Subcutaneous abdominal adipose tissue (tissue), 5 donors: ENCODE results near the gene GPR78.

Experiments
- H3K27ac ChIP-seq: one replicate; pipeline ENCODE4 v1.7.0; 2013; ENCODE audit warnings: low read depth, mild to moderate bottlenecking, inconsistent platforms, low read length, moderate library complexity
- H3K27me3 ChIP-seq, 5 donors: one replicate each; pipeline ENCODE4 v1.7.0; 2013; ENCODE audit warnings: low read length in 5 of 5, inconsistent platforms in 1 of 5; ENCODE audit not compliant: control insufficient read depth in 5 of 5, insufficient read depth in 4 of 5
- H3K36me3 ChIP-seq, 5 donors: one replicate each; pipeline ENCODE4 v1.7.0; 2013; ENCODE audit warnings: low read length in 5 of 5; ENCODE audit not compliant: control insufficient read depth in 5 of 5, insufficient read depth in 5 of 5
- H3K4me1 ChIP-seq, 5 donors: one replicate each; pipeline ENCODE4 v1.7.0; 2013; ENCODE audit warnings: low read length in 5 of 5, mild to moderate bottlenecking in 3 of 5, moderate library complexity in 1 of 5; ENCODE audit not compliant: control insufficient read depth in 5 of 5, insufficient read depth in 5 of 5
- H3K4me3 ChIP-seq, 5 donors: one replicate each; pipeline ENCODE4 v1.7.0; 2013; ENCODE audit warnings: low read length in 5 of 5, low read depth in 1 of 5
- H3K9ac ChIP-seq, 5 donors: one replicate each; pipeline ENCODE4 v1.7.0; 2013; ENCODE audit warnings: low read length in 5 of 5, mild to moderate bottlenecking in 4 of 5, moderate library complexity in 3 of 5
- H3K9me3 ChIP-seq, 5 donors: one replicate each; pipeline ENCODE4 v1.7.0; 2013; ENCODE audit warnings: low read length in 5 of 5; ENCODE audit not compliant: control insufficient read depth in 5 of 5
- donor health status: healthy.
- donor health status: healthy.
- donor health status: healthy.
- donor health status: healthy.
- donor health status: healthy.

GPR78 gene

DNA sequence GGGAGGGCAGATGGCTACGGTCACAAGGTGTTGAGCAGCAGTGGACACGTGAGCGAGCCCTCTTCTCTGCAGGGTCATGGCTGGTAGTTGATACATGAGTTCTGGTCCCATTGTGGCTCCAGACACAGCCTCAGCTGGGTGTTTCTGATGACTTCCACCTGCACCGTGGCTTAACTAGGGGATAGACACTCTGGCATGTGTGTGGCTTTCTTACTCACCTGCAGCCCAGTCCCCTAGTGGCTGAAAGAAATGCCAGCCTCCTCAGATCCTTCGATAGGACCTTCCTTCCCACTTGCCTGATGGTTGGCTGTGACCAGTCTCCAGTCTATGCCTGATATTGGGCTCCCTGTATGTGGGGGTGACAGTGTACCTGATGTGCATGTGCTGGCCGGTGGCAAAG lies 5.0 kb downstream of the GPR78 start:
- Histone ChIP-seq H3K9me3 (peaks cover 0 to 5% (median 0%) of the 10 kb centered on the region in 5 donors), H3K4me1 (peaks cover 0 to 8% (median 0%) of the 10 kb centered on the region in 5 donors), H3K36me3 (no peaks in the 10 kb centered on the region), H3K27me3 (peaks cover 19 to 58% (median 42%) of the 10 kb centered on the region in 5 donors), H3K27ac (no peak overlapping the region), H3K4me3 (no peak overlapping the region), H3K9ac (no peak overlapping the region)

GRCh38 chr4:8585721-8586212 lies 5.6 kb downstream of the GPR78 start:
- Histone ChIP-seq H3K9ac (no peak overlapping the region), H3K9me3 (peaks cover 0 to 5% (median 0%) of the 10 kb centered on the region in 5 donors), H3K4me3 (no peak overlapping the region), H3K4me1 (peaks cover 0 to 3% (median 0%) of the 10 kb centered on the region in 5 donors), H3K36me3 (no peaks in the 10 kb centered on the region), H3K27me3 (peaks cover 23 to 60% (median 42%) of the 10 kb centered on the region in 5 donors), H3K27ac (no peak overlapping the region)

DNA sequence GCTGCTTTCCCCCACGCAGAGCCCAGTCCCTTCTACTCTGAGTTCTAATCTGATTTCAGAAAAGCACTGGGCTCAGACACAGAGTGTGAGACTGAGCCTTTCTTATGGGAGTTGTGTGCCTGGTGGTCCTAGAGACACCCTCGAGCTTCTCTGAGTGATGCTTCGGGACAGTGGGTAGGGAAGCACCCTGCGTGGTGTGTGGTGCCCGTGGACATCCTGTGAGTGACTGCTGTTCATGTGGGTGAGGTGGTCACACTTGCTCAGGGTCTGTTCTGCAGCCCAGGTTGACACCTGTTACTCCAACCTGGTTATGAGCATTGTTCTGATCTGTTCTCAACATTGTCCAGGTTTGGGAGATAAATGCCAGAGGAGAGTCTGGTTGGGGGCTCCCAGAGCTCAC lies 6.1 kb downstream of the GPR78 start:
- Histone ChIP-seq H3K9me3 (peaks cover 0 to 1% (median 0%) of the 10 kb centered on the region in 5 donors), H3K27ac (no peak overlapping the region), H3K4me1 (no peaks in the 10 kb centered on the region), H3K36me3 (no peaks in the 10 kb centered on the region), H3K9ac (no peak overlapping the region), H3K27me3 (peaks cover 19 to 60% (median 41%) of the 10 kb centered on the region in 5 donors), H3K4me3 (no peak overlapping the region)

GRCh38 chr4:8586671-8587468 lies 6.7 kb downstream of the GPR78 start:
- Histone ChIP-seq H3K4me3 (no peak overlapping the region), H3K9me3 (no peaks in the 10 kb centered on the region), H3K27ac (no peak overlapping the region), H3K36me3 (no peaks in the 10 kb centered on the region), H3K4me1 (no peaks in the 10 kb centered on the region), H3K27me3 (peaks cover 18 to 64% (median 41%) of the 10 kb centered on the region in 5 donors), H3K9ac (no peak overlapping the region)

GRCh38 chr4:8587469-8588195 lies 7.4 kb downstream of the GPR78 start:
- H3K27me3 ChIP-seq: peaks cover 23 to 64% (median 48%) of the 10 kb centered on the region in 5 donors
- H3K9ac ChIP-seq: no peak overlapping the region
- peaks cover 0 to 4% (median 0%) of the 10 kb centered on the region in 5 donors for H3K4me1 ChIP-seq
- H3K27ac ChIP-seq: no peak overlapping the region
- H3K36me3 ChIP-seq: no peaks in the 10 kb centered on the region
- no peak overlapping the region for H3K4me3 ChIP-seq
- H3K9me3 ChIP-seq: no peaks in the 10 kb centered on the region

DNA sequence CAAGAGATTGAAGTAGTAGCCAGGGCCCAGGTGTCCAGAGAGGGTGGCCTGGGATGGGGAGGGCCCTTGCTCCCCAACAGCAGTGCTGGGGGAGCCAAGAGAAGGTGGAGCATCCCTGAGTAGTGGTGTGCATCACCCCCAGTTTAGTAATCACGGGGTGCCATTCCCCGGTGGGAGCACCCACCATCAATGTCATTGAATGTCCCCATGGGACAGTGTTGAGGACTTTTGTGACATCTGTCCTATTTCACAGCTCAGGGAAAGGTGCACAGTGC lies 7.9 kb downstream of the GPR78 start:
- no peak overlapping the region for H3K9ac ChIP-seq
- no peak overlapping the region for H3K4me3 ChIP-seq
- H3K27ac ChIP-seq: no peak overlapping the region
- H3K4me1 ChIP-seq: peaks cover 0 to 9% (median 4%) of the 10 kb centered on the region in 5 donors
- H3K9me3 ChIP-seq: no peaks in the 10 kb centered on the region
- peaks cover 22 to 67% (median 50%) of the 10 kb centered on the region in 5 donors for H3K27me3 ChIP-seq
- H3K36me3 ChIP-seq: no peaks in the 10 kb centered on the region

DNA sequence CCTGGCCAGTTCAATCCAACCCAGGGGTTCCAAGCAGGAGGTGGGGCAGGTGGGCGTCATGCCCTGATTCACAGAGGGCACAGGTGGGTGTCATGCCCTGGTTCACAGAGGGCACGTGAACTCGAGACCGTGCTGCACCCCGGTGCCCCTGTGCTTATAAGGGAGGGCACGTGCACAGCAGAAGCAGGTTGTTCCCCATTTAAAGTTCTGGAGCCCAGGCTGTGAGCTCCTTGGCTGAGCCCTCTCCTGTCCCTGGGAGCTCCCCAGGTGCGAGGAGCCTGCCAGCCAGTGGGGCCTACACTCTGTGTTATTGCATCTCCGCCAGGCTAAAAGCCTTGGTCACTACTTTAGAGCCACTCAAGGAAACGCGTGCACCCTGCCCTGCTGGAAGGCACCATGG lies 9.1 kb downstream of the GPR78 start:
- Histone ChIP-seq H3K27ac (no peak overlapping the region), H3K9me3 (no peaks in the 10 kb centered on the region), H3K4me1 (peaks cover 0 to 11% (median 6%) of the 10 kb centered on the region in 5 donors), H3K27me3 (peaks cover 27 to 79% (median 61%) of the 10 kb centered on the region in 5 donors), H3K36me3 (no peaks in the 10 kb centered on the region), H3K9ac (no peak overlapping the region), H3K4me3 (no peak overlapping the region)

- Histone ChIP-seq H3K4me1 (peaks cover 0 to 11% (median 6%) of the 10 kb centered on the region in 5 donors), H3K4me3 (no peak overlapping the region), H3K9ac (no peak overlapping the region), H3K27me3 (peaks cover 27 to 78% (median 61%) of the 10 kb centered on the region in 5 donors), H3K36me3 (no peaks in the 10 kb centered on the region), H3K9me3 (no peaks in the 10 kb centered on the region), H3K27ac (no peak overlapping the region)
Observed at GRCh38 chr4:8589823-8590545, 9.8 kb downstream of the GPR78 start.

DNA sequence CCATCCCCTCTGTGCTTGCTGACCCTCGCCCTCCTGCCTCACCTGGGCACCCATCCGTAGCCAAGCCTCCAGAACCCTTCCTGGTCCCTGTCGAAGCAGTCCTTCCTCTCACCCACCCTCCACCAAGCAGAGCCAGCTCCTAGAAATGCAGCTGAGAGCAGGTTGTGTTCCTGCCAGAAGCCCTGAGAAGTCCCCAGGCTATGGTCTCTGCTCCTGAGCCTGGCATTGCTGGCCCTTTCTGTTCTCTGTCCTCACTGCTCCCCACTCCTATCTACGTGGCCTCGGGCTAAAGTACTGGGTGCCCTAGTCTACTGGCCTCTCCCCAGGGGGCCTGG lies 10.3 kb downstream of the GPR78 start:
- Histone ChIP-seq H3K27me3 (peaks cover 27 to 72% (median 56%) of the 10 kb centered on the region in 5 donors), H3K27ac (no peak overlapping the region), H3K9ac (no peak overlapping the region), H3K36me3 (no peaks in the 10 kb centered on the region), H3K9me3 (no peaks in the 10 kb centered on the region), H3K4me1 (peaks cover under 1 to 16% (median 6%) of the 10 kb centered on the region in 5 donors), H3K4me3 (no peak overlapping the region)
